HCT116 (cell line): ENCODE data around the gene TLE5.

Experiments
- EGR1 ChIP-seq: IDR thresholded peaks from 2 replicates; pipeline ENCODE4 v1.6.1; 2012; ENCODE audit warnings: low read depth
- EZH2phosphoT487 ChIP-seq: fragments of 200-600 bp; IDR thresholded peaks from 2 replicates; pipeline ENCODE4 v1.6.1; 2018; ENCODE audit warnings: antibody characterized with exemption, borderline replicate concordance
- SIN3A ChIP-seq: IDR thresholded peaks from 2 replicates; pipeline ENCODE4 v1.6.1; 2012; ENCODE audit warnings: low read depth
- ZNF274 ChIP-seq: fragments of 200-500 bp; sonication (Bioruptor generic); IDR thresholded peaks from 2 replicates; pipeline ENCODE4 v1.6.1; 2014; ENCODE audit warnings: mild to moderate bottlenecking, low read depth, low read length, inconsistent platforms
- TF ChIP-seq, protein P1 (sequence below), 3 experiments: fragments of 200-600 bp in 1 of 3; sonication (generic) in 1 of 3; IDR thresholded peaks in 2 of 3; conservative IDR thresholded peaks in 1 of 3; 2 replicates each; pipeline ENCODE4 v1.5.1; 2012 to 2017; ENCODE audit warnings: low read depth in 2 of 3, low read length in 2 of 3, antibody characterized with exemption in 1 of 3, borderline replicate concordance in 1 of 3, control low read depth in 1 of 3, mild to moderate bottlenecking in 1 of 3, mixed read lengths in 1 of 3, mixed run types in 1 of 3, moderate library complexity in 1 of 3; ENCODE audit not compliant: insufficient read depth in 1 of 3
- TF ChIP-seq, protein P2 (sequence below): IDR thresholded peaks from 2 replicates; pipeline ENCODE4 v1.6.1; 2012

DNA sequence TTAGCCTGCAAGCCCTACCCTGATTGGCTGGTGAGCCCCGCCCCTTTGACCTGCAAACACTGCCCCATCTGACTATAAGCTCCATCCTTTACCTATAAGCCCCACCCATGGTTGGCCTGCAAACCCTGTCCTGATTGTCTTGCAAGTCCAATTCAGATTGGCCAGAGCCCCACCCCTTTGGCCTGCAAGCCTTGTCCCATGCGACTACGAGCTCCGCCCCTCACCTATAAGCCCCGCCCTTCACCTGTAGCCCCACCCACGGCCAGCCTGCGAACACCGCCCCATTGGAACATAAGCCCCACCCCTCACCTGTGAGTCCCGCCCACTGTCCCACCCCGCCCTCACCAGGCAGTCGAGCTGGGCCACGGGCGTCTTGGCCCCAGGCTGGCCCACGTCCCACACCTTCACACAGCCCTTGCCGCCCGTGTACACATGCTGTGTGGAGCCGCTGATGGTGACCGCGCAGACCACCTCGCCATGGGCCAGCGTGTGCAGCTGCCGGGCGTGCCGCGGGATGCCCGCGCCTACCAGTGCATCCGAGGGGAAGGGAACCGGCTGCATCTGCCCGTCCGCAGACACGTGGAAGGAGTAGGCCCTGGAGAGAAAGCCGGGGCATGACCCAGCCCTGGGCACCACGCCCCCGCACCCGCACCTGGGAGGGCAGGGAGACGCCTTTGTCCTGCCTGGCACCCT is 56.1 kb downstream of the TLE5 start:
- no peak for TF ChIP-seq EGR1
- TF ChIP-seq, protein P1, sequence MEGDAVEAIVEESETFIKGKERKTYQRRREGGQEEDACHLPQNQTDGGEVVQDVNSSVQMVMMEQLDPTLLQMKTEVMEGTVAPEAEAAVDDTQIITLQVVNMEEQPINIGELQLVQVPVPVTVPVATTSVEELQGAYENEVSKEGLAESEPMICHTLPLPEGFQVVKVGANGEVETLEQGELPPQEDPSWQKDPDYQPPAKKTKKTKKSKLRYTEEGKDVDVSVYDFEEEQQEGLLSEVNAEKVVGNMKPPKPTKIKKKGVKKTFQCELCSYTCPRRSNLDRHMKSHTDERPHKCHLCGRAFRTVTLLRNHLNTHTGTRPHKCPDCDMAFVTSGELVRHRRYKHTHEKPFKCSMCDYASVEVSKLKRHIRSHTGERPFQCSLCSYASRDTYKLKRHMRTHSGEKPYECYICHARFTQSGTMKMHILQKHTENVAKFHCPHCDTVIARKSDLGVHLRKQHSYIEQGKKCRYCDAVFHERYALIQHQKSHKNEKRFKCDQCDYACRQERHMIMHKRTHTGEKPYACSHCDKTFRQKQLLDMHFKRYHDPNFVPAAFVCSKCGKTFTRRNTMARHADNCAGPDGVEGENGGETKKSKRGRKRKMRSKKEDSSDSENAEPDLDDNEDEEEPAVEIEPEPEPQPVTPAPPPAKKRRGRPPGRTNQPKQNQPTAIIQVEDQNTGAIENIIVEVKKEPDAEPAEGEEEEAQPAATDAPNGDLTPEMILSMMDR (IDR thresholded peaks at IDR 0.05 in 2 of 3, conservative IDR thresholded peaks at IDR 0.05 in 1 of 3; ENCODE audit: borderline replicate concordance in 1 of 3, insufficient read depth in 1 of 3, low read depth in 2 of 3, low read length in 2 of 3), result no peak
- no peak for TF ChIP-seq SIN3A
- TF ChIP-seq, protein P2, sequence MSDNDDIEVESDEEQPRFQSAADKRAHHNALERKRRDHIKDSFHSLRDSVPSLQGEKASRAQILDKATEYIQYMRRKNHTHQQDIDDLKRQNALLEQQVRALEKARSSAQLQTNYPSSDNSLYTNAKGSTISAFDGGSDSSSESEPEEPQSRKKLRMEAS, result no peak
- no peak for TF ChIP-seq EZH2phosphoT487
- TF ChIP-seq ZNF274, result no peak
